HCT116 (cell line): ENCODE results near the gene LINC00305. TPM values are rescaled to one million over a fixed set of nuclear protein-coding genes. Genes with fewer than 3 reads are reported as not detected.

Source experiments
- ATAC-seq: fragments of 200-7000 bp; cut with Tn5 transposase; 2 replicates; pipeline ENCODE4 v1.9.1; 2020; ENCODE audit warnings: mild to moderate bottlenecking, moderate library complexity
- BruUV-seq: library from RNA; stranded (reverse); fragments of 400-500 nt; replicated peaks from 2 replicates; lab custom pipeline; 2021; lab: Mats Ljungman, UMichigan
- CTCF ChIA-PET: fragments of 300-600 bp; sonication (Branson Sonifier 250); formaldehyde crosslinking; loops from one replicate; lab custom pipeline; 2021; ENCODE audit warnings: antibody characterized with exemption; lab: Charles Lee
- POLR2A ChIA-PET: fragments of 300-600, 350-600 bp; sonication (Branson Sonifier 250); formaldehyde crosslinking; loops from one replicate; lab custom pipeline; 2021; ENCODE audit warnings: antibody characterized with exemption; lab: Charles Lee
- RAD21 ChIA-PET, 2 experiments: fragments of 300-600 bp; sonication (Branson Sonifier 250); formaldehyde crosslinking; loops; one replicate each; lab custom pipeline; 2023; ENCODE audit warnings: low total read pairs in 2 of 2; ENCODE audit not compliant: uncharacterized antibody in 2 of 2, unreplicated experiment in 2 of 2, low non-redundant PET in 1 of 2; lab: Charles Lee
- DNase-seq: peaks from one replicate; pipeline ENCODE4 v3.0.0-alpha.2; 2010; ENCODE audit warnings: low read depth, low spot score
- H2AFZ ChIP-seq: fragments of 200-600 bp; shearing (Covaris generic), sonication (generic); 2 replicates; pipeline ENCODE4 v1.6.1; 2017; ENCODE audit warnings: low read depth, mixed run types, mixed read lengths, antibody characterized with exemption, low read length; ENCODE audit not compliant: poor library complexity, severe bottlenecking
- H3K27ac ChIP-seq: 2 replicates; pipeline ENCODE4 v1.5.1; 2012; ENCODE audit warnings: low read depth, low read length
- H3K27me3 ChIP-seq: fragments of 200-600 bp; sonication (generic); 2 replicates; pipeline ENCODE4 v1.6.1; 2016; ENCODE audit warnings: mixed run types, low read length, mixed read lengths; ENCODE audit not compliant: insufficient read depth
- H3K36me3 ChIP-seq, 2 experiments: fragments of 200-500 bp in 1 of 2; fragments of 200-600 bp in 1 of 2; sonication (Bioruptor generic) in 1 of 2; sonication (generic) in 1 of 2; 2 replicates each; pipeline versions ENCODE4 v1.5.1 to v1.6.1; 2014 to 2016; ENCODE audit warnings: low read length in 2 of 2, inconsistent platforms in 1 of 2, mixed read lengths in 1 of 2, mixed run types in 1 of 2; ENCODE audit not compliant: insufficient read depth in 2 of 2, control insufficient read depth in 1 of 2
- H3K4me1 ChIP-seq, 2 experiments: fragments of 200-600 bp in 1 of 2; sonication (generic) in 1 of 2; 2 replicates each; pipeline versions ENCODE4 v1.5.1 to v1.6.1; 2012 to 2017; ENCODE audit warnings: low read length in 2 of 2, inconsistent platforms in 1 of 2, mild to moderate bottlenecking in 1 of 2, mixed read lengths in 1 of 2, mixed run types in 1 of 2, moderate library complexity in 1 of 2; ENCODE audit not compliant: insufficient read depth in 2 of 2, control insufficient read depth in 1 of 2
- H3K4me2 ChIP-seq: fragments of 200-600 bp; sonication (generic); 2 replicates; pipeline ENCODE4 v1.6.1; 2017; ENCODE audit warnings: mixed run types, low read length, mixed read lengths
- H3K4me3 ChIP-seq, 2 experiments: fragments of 200-600 bp in 1 of 2; sonication (generic) in 1 of 2; replicated peaks in 1 of 2; 2 replicates each; pipeline ENCODE4 v1.5.1; 2011 to 2016; ENCODE audit warnings: low read length in 2 of 2, control low read depth in 1 of 2, low read depth in 1 of 2, mild to moderate bottlenecking in 1 of 2, mixed read lengths in 1 of 2, mixed run types in 1 of 2
- H3K79me2 ChIP-seq: fragments of 200-600 bp; sonication (generic); 2 replicates; pipeline ENCODE4 v1.6.1; 2017; ENCODE audit warnings: mild to moderate bottlenecking, mixed run types, low read length, moderate library complexity, mixed read lengths; ENCODE audit not compliant: insufficient read depth
- H3K9ac ChIP-seq: fragments of 200-600 bp; sonication (generic); 2 replicates; pipeline ENCODE4 v1.6.1; 2016; ENCODE audit warnings: low read length, mixed read lengths
- H3K9me2 ChIP-seq: fragments of 200-600 bp; sonication (generic), shearing (Covaris generic); 2 replicates; pipeline ENCODE4 v1.6.1; 2017; ENCODE audit warnings: mixed run types, mild to moderate bottlenecking, moderate library complexity; ENCODE audit not compliant: insufficient read depth
- H3K9me3 ChIP-seq, 2 experiments: fragments of 200-500 bp in 1 of 2; fragments of 200-600 bp in 1 of 2; sonication (Bioruptor generic) in 1 of 2; sonication (generic) in 1 of 2; 2 replicates each; pipeline ENCODE4 v1.6.1; 2014 to 2017; ENCODE audit warnings: low read length in 2 of 2, mixed read lengths in 2 of 2, inconsistent platforms in 1 of 2, low read depth in 1 of 2, mild to moderate bottlenecking in 1 of 2, mixed run types in 1 of 2, moderate library complexity in 1 of 2; ENCODE audit not compliant: control insufficient read depth in 1 of 2, insufficient read depth in 1 of 2
- H4K20me1 ChIP-seq: fragments of 200-600 bp; sonication (generic), shearing (Covaris generic); 2 replicates; pipeline ENCODE4 v1.6.1; 2017; ENCODE audit warnings: mixed run types, mild to moderate bottlenecking, moderate library complexity; ENCODE audit not compliant: insufficient read depth
- ATF3 ChIP-seq: IDR thresholded peaks from 2 replicates; pipeline ENCODE4 v1.6.1; 2012
- CBX3 ChIP-seq: IDR thresholded peaks from 2 replicates; pipeline ENCODE4 v1.6.1; 2012; ENCODE audit warnings: low read depth
- EZH2phosphoT487 ChIP-seq: fragments of 200-600 bp; IDR thresholded peaks from 2 replicates; pipeline ENCODE4 v1.6.1; 2018; ENCODE audit warnings: antibody characterized with exemption, borderline replicate concordance
- JUND ChIP-seq: IDR thresholded peaks from 2 replicates; pipeline ENCODE4 v1.6.1; 2012
- MAX ChIP-seq: IDR thresholded peaks from 2 replicates; pipeline ENCODE4 v1.6.1; 2012
- POLR2A ChIP-seq: IDR thresholded peaks from 2 replicates; pipeline ENCODE4 v1.7.0; 2011; ENCODE audit warnings: borderline replicate concordance; ENCODE audit not compliant: insufficient read depth, insufficient read length; ENCODE audit errors: extremely low read depth
- POLR2AphosphoS5 ChIP-seq: IDR thresholded peaks from 2 replicates; pipeline ENCODE4 v1.6.1; 2011; ENCODE audit warnings: mild to moderate bottlenecking, low read depth, low read length, moderate library complexity
- REST ChIP-seq: IDR thresholded peaks from 2 replicates; pipeline ENCODE4 v1.6.1; 2012; ENCODE audit warnings: low read depth
- SIN3A ChIP-seq: IDR thresholded peaks from 2 replicates; pipeline ENCODE4 v1.6.1; 2012; ENCODE audit warnings: low read depth
- YY1 ChIP-seq: IDR thresholded peaks from 2 replicates; pipeline ENCODE4 v1.6.1; 2011; ENCODE audit warnings: low read length, low read depth, moderate library complexity, mild to moderate bottlenecking; ENCODE audit not compliant: insufficient replicate concordance; ENCODE audit errors: extremely low read depth
- ZFX ChIP-seq: fragments of 450-650 bp; IDR thresholded peaks from 2 replicates; pipeline ENCODE4 v1.6.1; 2017
- intact Hi-C: fragments of 100-400 bp; cut with micrococcal nuclease; formaldehyde crosslinking; loops from 2 replicates; pipeline ENCODE4 v1.10.0; 2022
- total RNA-seq: library from RNA; stranded (reverse); gene quantifications from one replicate; pipeline ENCODE4 v1.2.1, GENCODE V29; 2021; ENCODE audit not compliant: unreplicated experiment

Gene LINC00305
- total RNA-seq, 1 experiment from 2014 or later = not detected

- TF ChIP-seq REST (no peak), ZFX (no peak)
Measured at GRCh38 chr18:64171576-64171975, 22.7 kb upstream of the LINC00305 start (continued).

- H3K4me2 ChIP-seq = no peak overlapping the region
- no peaks in the 10 kb centered on the region for H3K27me3 ChIP-seq
- H3K9me3 ChIP-seq = peaks cover 0 to 9% of the 10 kb centered on the region in 2 experiments; a peak in 2 of 4 replicates
- no peaks in the 10 kb centered on the region for H3K9me2 ChIP-seq
- POLR2A ChIA-PET = no interaction called here
- no peak overlapping the region for H3K4me3 ChIP-seq
- no peaks in the 10 kb centered on the region for H3K36me3 ChIP-seq
- DNase-seq (no peak), ATAC-seq (no peak)
- BruUV-seq = no TSS peak
- no peak for TF ChIP-seq ATF3
- no peak for TF ChIP-seq MAX
- no peak for TF ChIP-seq POLR2AphosphoS5
- TF ChIP-seq SIN3A = no peak
- no peak for TF ChIP-seq JUND
- no peak for TF ChIP-seq YY1
- TF ChIP-seq ZFX = no peak
- TF ChIP-seq POLR2A = no peak
- no peak for TF ChIP-seq EZH2phosphoT487
- no peak for TF ChIP-seq CBX3
- no peak for TF ChIP-seq REST
- H3K79me2 ChIP-seq = no peaks in the 10 kb centered on the region
- intact Hi-C loops = no loop called here
- H3K9ac ChIP-seq = no peak overlapping the region
- H3K27ac ChIP-seq = no peak overlapping the region
- H4K20me1 ChIP-seq = no peaks in the 10 kb centered on the region
- CTCF ChIA-PET = no interaction called here
- RAD21 ChIA-PET = no interaction called here
- H3K4me1 ChIP-seq = no peaks in the 10 kb centered on the region
- no peak overlapping the region for H2AFZ ChIP-seq
Measured at GRCh38 chr18:64167408-64167925, 18.6 kb upstream of the LINC00305 start.
